ENCODE results near the gene ITGAX. TPM values are rescaled to one million over a fixed set of nuclear protein-coding genes. Genes with fewer than 3 reads are reported as not detected.

ITGAX gene
- total and polyA plus RNA-seq, 10 of the 15 experiments (the other 5 are each of a cell fraction or from before 2014, with no cell fraction given): 1.6 to 37.9 (median 17.9) TPM

GRCh38 chr16:31428279-31428597 lies 73.3 kb downstream of the ITGAX start, which contains the start of gene COX6A2:
Gene COX6A2 (minus strand): TSS chr16:31428360. CDS start chr16:31428325, 35 bp downstream.
- no peak for TF ChIP-seq NBN (IDR thresholded peaks at IDR 0.05)
- ATAC-seq (no peak), DNase-seq (ENCODE audit: low read depth, low spot score) (no peak), FAIRE-seq (no peak)
- H3K27me3 ChIP-seq (replicated peaks in 1 of 2; ENCODE audit: control insufficient read depth in 2 of 2, insufficient read depth in 2 of 2, low read length in 1 of 2): no peaks in the 10 kb centered on the region
- no peak within 1 kb of the TSS for H3K4me2 ChIP-seq (ENCODE audit: control insufficient read depth, insufficient read depth)
- no peak within 1 kb of the TSS for H3K27ac ChIP-seq (ENCODE audit: control insufficient read depth, insufficient read depth)
- no peaks in the 10 kb centered on the region for H4K20me1 ChIP-seq (ENCODE audit: control insufficient read depth, insufficient read depth)
- in situ Hi-C loops (cut with MboI): loop anchor here (25.0 kb wide), 1 partner anchor 441 kb away; the partner anchor contains the start of gene HSD3B7
- SMC1A ChIA-PET (ENCODE audit: uncharacterized antibody, unreplicated experiment): interaction anchor here (1.0 to 5.2 kb wide), 4 partner anchors 8 to 42 kb away, joined by 4 to 31 read pairs (median 14); partner anchors contain the start of gene ZNF843
- no peak within 1 kb of the TSS for H3K4me3 ChIP-seq
- H3K9me3 ChIP-seq (replicated peaks; ENCODE audit: control insufficient read depth, insufficient read depth, low read length): no peaks in the 10 kb centered on the region; the same call in 2 of the 3 replicates
- no peaks in the 10 kb centered on the region for H3K36me3 ChIP-seq (ENCODE audit: control insufficient read depth in 2 of 2, insufficient read depth in 2 of 2, low read length in 1 of 2)
- no peak within 1 kb of the TSS for H2AFZ ChIP-seq (ENCODE audit: control insufficient read depth, low read depth, low read length)
- RAD21 ChIA-PET (ENCODE audit: unreplicated experiment): interaction anchor here (3.2 kb wide), 1 partner anchor 14 kb away, joined by 20 read pairs; the partner anchor contains the start of gene ZNF843
- no TSS peak for BruUV-seq (replicated peaks)
- no peaks in the 10 kb centered on the region for H3K79me2 ChIP-seq (ENCODE audit: control insufficient read depth, insufficient read depth, low read length)
- intact Hi-C loops (cut with micrococcal nuclease; ENCODE audit: unreplicated experiment): no loop called here
- no peaks in the 10 kb centered on the region; the same call in 1 of the 2 replicates for H3K4me1 ChIP-seq (ENCODE audit: control insufficient read depth, insufficient read depth, low read length)
- no peak within 1 kb of the TSS for H3K9ac ChIP-seq (ENCODE audit: control insufficient read depth, insufficient read depth, low read length)
- CTCF ChIA-PET: interaction anchor here (0.5 to 4.8 kb wide), 4 partner anchors 7 to 184 kb away, joined by 3 to 20 read pairs (median 3); no protein-coding TSS in a partner anchor
- 74% methylated on average over 7 of the region's 7 CpGs for WGBS (ENCODE audit: insufficient coverage, insufficient replicate concordance, low lambda C conversion rate, missing lambda C conversion rate)
- POLR2A ChIA-PET: interaction anchor here (0.6 to 1.3 kb wide), 3 partner anchors 35 to 74 kb away, joined by 3 to 4 read pairs (median 3); no protein-coding TSS in a partner anchor

GRCh38 chr16:31428638-31429247 lies 73.8 kb downstream of the ITGAX start:
- no peak overlapping the region for H3K4me3 ChIP-seq
- BruUV-seq (replicated peaks): no TSS peak
- H4K20me1 ChIP-seq (ENCODE audit: control insufficient read depth, insufficient read depth): no peaks in the 10 kb centered on the region
- no peak overlapping the region for H3K4me2 ChIP-seq (ENCODE audit: control insufficient read depth, insufficient read depth)
- FAIRE-seq (no peak), DNase-seq (ENCODE audit: low read depth, low spot score) (no peak), ATAC-seq (no peak)
- no peaks in the 10 kb centered on the region for H3K79me2 ChIP-seq (ENCODE audit: control insufficient read depth, insufficient read depth, low read length)
- intact Hi-C loops (cut with micrococcal nuclease; ENCODE audit: unreplicated experiment) (no loop called here), in situ Hi-C loops (cut with MboI) (loop anchor here (25.0 kb wide), 1 partner anchor 441 kb away; the partner anchor contains the start of gene HSD3B7)
- TF ChIP-seq BHLHE40 (IDR thresholded peaks at IDR 0.05; ENCODE audit: borderline replicate concordance in 1 of 2, low read depth in 2 of 2, low read length in 1 of 2): no peak
- TF ChIP-seq PML (IDR thresholded peaks at IDR 0.05; ENCODE audit: low read length): no peak
- TF ChIP-seq TCF3 (IDR thresholded peaks at IDR 0.05; ENCODE audit: borderline replicate concordance, insufficient read depth, low read depth, low read length): no peak
- TF ChIP-seq USF1 (IDR thresholded peaks at IDR 0.05; ENCODE audit: borderline replicate concordance, extremely low read length, insufficient read depth, low read depth, low read length): no peak
- no peak for TF ChIP-seq MXI1 (IDR thresholded peaks at IDR 0.05; ENCODE audit: low read depth, low read length)
- no peak overlapping the region for H3K9ac ChIP-seq (ENCODE audit: control insufficient read depth, insufficient read depth, low read length)
- ChIA-PET POLR2A (interaction anchor here (0.6 to 1.8 kb wide), 4 partner anchors 23 to 74 kb away, joined by 3 to 5 read pairs (median 4); no protein-coding TSS in a partner anchor), SMC1A (ENCODE audit: uncharacterized antibody, unreplicated experiment) (interaction anchor here (1.0 to 5.2 kb wide), 5 partner anchors 8 to 46 kb away, joined by 4 to 31 read pairs (median 9); partner anchors contain the start of gene ZNF843), CTCF (interaction anchor here (1.2 to 4.8 kb wide), 8 partner anchors 8 to 487 kb away, joined by 3 to 20 read pairs (median 3); no protein-coding TSS in a partner anchor), RAD21 (ENCODE audit: unreplicated experiment) (interaction anchor here (0.6 to 3.2 kb wide), 3 partner anchors 11 to 43 kb away, joined by 3 to 20 read pairs (median 5); partner anchors contain the start of gene ZNF843)
- H3K27me3 ChIP-seq (replicated peaks in 1 of 2; ENCODE audit: control insufficient read depth in 2 of 2, insufficient read depth in 2 of 2, low read length in 1 of 2): no peaks in the 10 kb centered on the region
- H3K4me1 ChIP-seq (ENCODE audit: control insufficient read depth, insufficient read depth, low read length): no peaks in the 10 kb centered on the region
- H3K9me3 ChIP-seq (replicated peaks; ENCODE audit: control insufficient read depth, insufficient read depth, low read length): no peaks in the 10 kb centered on the region; the same call in 2 of the 3 replicates
- H3K36me3 ChIP-seq (ENCODE audit: control insufficient read depth in 2 of 2, insufficient read depth in 2 of 2, low read length in 1 of 2): no peaks in the 10 kb centered on the region
- WGBS (ENCODE audit: insufficient coverage, insufficient replicate concordance, low lambda C conversion rate, missing lambda C conversion rate): 43% methylated on average over 7 of the region's 7 CpGs
- H3K27ac ChIP-seq (ENCODE audit: control insufficient read depth, insufficient read depth): no peak overlapping the region
- no peak overlapping the region for H2AFZ ChIP-seq (ENCODE audit: control insufficient read depth, low read depth, low read length)

All from GM12878 (cell line).